Amniotic epithelial cell (primary cell): Measurements from ENCODE around the gene MXRA7.
A peak's percentile ranks its signal among the peaks of the same experiment; 100 is the strongest.
"Not testable (repeated sequence)": the region's sequence is repeated elsewhere in the genome, so short reads cannot be mapped to it uniquely, and the experiment has no call there.

Experiments
- DNase-seq: peaks from one replicate; pipeline ENCODE4 v3.0.0-alpha.2; 2010; ENCODE audit warnings: low read depth

MXRA7 gene, protein sequence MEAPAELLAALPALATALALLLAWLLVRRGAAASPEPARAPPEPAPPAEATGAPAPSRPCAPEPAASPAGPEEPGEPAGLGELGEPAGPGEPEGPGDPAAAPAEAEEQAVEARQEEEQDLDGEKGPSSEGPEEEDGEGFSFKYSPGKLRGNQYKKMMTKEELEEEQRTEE

DNA sequence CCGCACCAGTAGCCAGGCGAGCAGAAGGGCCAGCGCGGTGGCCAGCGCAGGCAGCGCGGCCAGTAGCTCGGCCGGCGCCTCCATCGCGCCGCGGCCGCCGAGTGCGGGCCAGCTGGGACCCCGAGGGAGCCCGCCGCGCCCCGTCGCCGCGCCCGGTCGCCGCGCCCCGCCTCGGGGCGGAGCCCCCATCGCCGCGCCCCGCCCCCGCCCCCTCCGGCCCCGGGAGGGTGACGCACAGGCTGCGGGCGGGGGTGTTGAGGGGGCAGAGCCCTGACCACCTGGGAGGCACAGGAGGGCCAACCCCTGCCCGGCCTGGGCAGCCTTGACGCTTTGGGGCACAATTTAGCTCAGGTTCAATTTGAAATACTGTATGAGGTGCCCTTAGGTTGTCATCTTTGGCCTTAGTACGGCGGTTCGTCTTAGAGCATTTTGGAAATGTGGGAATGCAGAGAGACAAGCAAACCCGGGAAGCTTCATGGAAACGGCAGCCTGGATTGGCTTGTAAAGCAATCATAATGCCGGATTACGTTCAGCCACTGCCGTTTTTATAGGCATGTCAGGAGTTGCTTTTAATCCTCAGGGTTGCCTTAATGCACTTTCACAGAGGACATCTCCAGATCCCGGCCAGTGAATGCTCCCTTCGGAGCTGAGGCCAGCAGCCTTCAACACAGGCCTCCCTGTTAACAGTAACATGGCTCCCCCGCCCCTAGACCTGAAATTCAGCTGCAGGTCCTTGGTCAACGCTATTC, at the start of gene MXRA7:
Gene MXRA7, minus strand, starts transcription at position 103 of the 749 bp plus-strand sequence. Its CDS starts 19 bp downstream, at position 84.
- peak; percentile 50 for DNase-seq

DNA sequence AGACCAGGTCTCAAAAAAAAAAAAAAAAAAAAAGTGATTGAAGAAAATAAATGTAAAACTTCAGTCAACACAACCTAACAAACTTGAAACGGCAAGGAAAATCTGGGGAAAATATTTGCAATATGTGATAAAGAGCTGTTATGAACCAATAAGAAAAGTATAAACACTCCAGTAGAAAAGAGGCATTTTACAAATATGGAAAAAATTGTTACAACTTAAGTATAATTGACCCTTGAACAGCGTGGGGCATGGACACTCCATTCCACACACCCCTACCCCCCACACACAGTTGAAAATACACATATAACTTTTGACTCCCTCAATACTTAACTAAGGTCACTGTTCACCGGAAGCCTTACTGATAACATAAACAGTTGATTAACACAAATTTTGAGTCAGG, 47.8 kb upstream of the MXRA7 start:
- no peak for DNase-seq

DNA sequence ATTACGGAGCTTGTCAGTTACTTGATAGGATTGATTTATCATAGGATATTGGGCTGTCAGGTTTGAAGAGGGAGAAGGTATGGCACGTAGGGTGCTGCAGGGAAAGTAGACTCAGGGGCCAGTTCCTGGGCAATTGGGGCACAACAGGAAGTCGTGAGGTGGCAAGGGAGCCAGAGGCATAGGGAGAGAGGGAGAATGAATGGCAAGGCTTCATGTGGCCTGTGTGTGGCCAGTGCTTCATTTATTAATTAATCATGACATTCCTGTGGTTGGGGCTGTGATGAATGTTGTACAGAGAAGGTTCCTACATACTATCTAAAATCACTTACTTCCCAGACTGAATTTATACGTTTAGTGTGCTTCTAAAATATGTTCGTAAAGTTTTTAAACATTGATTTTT, 46.5 kb upstream of the MXRA7 start:
- no peak for DNase-seq

DNA sequence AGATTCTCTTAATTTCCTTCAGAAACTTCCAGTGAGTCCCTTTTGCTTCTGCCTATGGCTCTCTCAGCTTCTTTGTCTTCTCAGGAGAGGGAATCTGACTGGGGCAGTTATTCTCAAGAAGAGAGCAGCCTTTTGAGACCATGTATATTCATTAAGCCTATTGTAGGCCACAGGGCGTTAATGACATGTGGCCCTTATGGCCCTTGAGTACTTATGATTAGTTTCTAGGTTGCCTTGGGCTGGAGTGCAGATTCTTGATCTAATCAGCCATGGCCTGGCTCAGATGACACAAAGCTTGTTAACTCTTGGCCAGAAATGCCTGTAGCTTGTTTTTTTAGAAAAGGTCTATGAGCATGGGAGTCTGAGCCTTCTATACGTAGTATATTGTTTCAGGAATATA, 44.5 kb upstream of the MXRA7 start:
- no peak for DNase-seq

DNA sequence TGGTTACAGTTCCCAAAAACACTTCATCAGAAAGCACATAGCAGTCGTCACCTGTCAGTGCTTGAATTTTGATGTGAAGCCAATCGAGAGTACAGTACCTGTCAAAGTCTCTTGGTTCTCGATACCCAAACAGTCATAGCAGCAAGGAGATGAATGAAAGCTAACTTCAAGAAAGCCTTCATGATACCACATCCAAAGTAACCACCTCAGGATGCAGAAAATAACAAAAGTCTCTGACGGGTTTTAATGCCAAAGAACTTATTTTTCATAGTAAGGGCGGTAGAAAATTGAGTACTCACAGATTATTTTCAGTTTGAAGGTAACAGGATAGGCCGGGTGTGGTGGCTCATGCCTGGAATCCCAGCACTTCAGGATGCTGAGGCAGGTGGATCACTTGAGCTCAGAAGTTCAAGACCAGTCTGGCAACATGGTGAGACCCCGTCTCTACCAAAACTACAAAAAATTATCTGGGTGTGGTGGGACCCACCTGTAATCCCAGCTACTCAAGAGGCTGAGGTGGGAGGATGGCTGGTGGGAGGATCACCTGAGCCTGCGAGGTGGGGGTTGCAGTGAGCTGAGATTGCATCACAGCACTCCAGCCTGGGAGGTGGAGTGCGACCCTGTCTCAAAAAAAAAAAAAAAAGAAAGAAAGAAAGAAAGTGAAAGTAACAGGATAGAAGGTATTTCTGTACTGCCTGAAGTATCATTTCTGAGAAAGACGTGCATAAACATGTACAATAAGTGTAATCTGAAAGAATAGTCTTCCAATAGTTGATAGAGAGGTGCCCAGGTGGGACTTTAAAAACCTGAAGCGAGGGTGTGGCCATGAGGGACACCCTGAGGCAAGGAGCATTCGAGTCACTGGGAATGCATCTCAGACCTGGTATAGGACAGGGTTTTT, 42.5 kb upstream of the MXRA7 start:
- no peak for DNase-seq

DNA sequence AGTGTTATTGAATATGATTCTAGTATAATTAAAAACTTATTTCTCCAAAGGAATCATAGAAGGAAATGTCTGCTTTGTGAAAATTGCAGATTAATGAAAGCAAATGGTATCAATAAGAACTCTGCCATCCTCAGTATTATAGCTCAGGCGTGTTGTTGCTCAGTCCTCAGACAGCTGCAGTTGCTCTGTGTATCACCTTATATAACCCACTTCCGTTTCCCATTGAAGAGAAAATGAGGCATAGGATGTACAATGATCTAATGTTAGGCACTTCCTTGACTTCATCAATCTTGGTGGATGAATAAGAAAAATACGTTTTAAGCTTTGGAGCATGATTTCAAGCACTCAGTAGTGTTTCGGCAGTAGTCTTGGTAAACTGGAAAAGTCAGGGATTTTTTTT, 41.2 kb upstream of the MXRA7 start:
- no peak for DNase-seq

DNA sequence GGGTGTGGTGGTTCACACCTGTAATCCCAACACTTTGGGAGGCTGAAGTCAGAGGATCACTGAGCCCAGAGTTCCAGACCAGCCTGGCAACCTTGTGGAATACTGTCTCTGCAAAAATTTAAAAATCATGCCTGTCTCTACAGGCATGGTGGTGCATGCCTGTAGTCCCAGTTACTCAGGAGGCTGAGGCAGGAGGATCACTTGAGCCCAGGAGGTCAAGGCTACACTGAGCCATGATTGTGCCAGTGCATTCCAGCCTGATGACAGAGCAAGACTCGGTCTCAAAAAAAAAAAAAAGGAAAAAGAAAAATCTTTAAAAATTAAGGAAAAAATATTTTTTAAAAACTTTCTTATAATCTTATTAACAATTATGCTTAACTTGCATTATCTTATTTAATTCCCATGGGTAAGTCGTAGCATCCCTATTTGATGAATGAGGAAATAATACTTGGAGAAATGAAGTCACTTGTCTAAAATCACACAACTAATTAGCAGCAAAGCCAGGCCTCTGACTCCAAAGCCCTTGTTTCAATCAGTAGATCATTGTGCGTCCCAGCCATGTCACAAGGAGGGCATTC, 40.7 kb upstream of the MXRA7 start:
- DNase-seq = no peak

DNA sequence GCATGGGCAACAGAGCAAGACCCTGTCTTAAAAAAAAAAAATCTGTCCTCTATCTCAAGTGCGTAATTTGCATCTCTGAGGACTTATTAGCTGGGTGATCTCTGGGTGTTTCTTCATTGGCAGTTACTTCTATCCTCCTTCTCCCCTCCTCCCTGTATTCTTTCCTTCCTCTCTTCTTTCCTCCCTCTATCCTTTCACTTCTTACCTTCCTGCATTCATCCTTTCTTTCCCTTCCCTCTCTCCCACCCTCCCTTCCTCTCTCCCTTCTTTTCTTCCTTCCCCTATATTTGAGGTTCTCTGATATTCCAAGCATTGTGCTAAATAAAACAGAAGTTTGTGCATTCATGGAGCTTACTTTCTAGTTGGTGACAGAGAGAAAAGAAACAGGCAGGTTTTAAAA, 37.9 kb upstream of the MXRA7 start:
- no peak for DNase-seq

DNA sequence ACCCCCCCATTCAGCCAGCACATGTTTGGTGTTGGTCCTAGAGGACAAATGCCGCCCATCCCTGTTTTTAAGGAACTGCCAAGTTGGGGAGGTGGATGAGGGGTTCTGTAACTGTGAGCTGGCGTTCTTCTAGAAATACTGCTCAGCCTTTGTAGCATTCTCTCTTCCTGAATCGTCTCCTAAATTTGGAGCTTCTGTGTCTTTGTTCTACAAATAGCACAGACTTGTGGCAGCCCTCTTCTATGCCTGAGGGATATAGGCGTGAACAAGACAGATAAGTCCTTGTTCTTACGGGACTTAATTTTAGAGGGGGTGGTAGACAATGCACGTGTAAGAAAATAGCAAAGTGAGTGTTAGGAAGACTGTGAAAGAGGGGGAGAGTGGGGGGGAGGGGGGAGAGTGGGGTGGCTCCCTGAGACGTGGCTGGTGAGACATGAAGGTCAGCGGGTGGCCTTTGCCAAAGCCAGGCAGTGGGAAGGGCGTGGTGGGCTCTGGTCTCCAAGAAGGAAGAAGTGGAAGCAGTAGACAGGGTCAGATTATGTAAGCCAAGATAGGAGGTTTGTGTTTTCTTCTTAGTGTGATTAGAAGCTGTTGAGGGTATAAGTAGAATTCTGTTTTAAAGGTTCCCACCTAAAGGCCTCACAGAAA, 37.1 kb upstream of the MXRA7 start:
- DNase-seq = no peak

DNA sequence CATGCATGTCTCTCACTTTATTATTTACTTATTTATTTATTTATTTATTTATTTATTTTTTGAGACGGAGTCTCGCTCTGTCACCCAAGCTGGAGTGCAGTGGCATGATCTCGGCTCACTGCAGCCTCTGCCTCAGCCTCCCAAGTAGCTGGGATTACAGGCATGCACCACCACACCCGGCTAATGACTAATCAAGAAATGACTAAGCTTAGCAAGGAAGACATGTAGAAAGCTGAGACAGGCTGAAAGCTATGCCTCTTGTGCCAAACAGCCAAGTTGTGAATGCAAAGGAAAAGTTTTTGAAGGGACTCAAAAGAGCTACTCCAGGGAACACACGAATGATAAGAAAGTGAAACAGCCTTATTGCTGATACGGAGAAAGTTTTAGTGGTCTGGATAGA, 35.0 kb upstream of the MXRA7 start:
- peak; percentile 47 for DNase-seq

DNA sequence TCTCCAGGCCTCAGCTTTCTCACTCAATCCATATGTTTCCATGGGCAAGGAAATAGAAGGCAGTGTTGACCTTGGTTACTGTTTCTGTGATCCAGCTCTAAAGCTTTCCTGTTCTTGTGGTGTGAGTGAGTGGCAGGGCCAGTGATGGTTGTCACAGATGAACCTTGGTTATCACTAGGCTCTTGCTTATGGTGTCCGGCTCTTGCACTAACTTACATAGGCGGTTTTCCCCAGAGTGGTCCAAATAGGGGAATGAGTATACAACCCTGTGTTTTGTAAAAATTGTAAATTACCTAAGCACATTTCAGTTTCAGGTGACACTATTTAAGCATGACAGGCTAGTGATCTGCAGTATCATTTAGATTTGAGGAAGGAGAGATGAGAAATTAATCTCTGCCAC, 34.0 kb upstream of the MXRA7 start:
- no peak for DNase-seq

DNA sequence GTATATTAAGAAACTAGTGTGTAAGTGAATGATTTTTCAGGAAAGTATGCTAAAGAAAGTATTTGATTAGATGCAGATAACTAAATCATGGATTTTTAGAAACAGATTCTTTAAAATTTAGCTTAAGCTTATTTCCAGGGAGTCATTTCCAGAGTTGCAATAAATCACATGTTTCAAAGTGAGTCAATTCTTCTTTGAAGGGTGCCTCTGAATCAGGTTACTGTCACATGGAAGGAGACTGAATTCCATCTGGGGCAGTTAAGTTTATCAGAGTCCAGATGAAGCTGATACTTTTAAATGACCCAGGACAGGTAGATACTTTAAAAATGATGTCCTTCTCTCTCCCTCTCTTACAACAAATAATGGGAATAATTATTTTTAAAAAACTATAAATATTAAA, 32.2 kb upstream of the MXRA7 start:
- DNase-seq = no peak

DNA sequence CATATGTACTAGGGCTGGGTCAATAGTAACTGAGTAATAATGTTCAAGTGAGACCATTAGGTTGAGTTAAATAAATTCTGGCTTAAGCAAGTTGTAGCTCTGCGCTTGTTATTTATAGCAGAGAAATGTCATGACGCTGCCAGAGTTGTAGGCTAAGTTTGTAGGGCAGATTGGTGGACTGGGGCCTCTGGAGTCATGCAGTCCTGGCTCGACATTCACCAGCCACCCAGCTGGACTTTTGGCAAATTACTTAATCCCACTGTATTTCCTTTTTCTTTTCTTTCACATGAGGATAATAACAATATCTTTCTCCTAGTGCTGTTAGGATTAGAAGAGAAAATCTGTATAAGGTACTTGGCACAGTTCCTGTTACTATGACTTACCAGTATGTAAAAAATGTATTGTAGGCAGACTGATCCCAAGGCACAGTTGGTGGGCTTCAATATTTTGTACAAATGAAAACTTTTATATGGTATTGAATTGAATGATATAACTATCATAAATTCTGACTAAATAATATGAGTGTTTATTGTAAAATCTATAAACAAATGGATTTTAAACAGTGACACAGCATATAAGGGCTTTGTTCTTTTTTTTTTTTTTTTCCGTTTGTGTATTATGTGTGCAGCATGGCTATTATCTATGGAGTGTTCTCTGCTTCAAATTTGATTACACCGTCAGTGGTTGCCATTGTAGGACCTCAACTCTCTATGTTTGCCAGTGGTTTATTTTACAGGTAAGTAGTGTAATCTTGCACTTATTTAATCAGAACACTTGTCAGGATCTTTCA, 29.8 kb upstream of the MXRA7 start:
- DNase-seq = peak; percentile 68

DNA sequence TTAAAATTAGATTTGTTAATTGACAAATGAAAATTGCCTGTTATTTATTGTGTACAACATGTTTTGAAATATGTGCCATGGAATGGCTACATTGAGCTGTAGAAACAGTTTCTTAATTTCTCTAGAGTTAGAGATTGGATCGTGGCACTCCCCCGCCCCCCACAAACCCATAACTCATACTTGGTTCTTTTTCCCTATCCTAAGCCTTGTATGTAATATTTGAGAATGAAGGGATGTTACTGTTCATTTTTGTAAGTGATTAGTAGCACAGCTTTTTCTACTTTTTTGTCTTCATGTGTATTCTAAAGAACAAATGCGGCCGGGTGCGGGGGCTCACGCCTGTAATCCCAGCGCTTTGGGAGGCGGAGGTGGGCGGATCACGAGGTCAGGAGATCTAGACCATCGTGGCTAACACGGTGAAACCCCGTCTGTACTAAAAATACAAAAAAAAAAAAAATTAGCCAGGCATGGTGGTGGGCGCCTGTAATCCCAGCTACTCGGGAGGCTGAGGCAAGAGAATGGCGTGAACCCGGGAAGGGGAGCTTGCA, 28.9 kb upstream of the MXRA7 start:
- DNase-seq = not testable (repeated sequence)

DNA sequence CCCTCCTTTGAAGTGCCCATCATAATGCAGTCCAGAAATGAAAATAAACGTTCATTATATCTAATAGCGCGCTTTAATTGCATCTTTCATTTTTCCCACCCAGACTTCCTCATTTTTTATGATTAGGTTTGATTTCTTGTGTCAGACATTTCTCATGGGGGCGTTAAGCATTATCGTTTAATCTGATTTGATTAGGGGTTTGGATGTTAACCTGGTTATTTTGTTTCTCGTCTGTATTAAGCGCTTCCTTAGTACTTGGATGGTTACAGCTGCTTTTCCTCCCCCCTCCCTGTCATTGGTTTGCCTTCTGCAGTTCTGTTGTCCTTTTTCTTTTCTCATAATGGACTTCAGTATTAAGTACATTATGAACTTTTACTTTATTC, 27.7 kb upstream of the MXRA7 start:
- no peak for DNase-seq

DNA sequence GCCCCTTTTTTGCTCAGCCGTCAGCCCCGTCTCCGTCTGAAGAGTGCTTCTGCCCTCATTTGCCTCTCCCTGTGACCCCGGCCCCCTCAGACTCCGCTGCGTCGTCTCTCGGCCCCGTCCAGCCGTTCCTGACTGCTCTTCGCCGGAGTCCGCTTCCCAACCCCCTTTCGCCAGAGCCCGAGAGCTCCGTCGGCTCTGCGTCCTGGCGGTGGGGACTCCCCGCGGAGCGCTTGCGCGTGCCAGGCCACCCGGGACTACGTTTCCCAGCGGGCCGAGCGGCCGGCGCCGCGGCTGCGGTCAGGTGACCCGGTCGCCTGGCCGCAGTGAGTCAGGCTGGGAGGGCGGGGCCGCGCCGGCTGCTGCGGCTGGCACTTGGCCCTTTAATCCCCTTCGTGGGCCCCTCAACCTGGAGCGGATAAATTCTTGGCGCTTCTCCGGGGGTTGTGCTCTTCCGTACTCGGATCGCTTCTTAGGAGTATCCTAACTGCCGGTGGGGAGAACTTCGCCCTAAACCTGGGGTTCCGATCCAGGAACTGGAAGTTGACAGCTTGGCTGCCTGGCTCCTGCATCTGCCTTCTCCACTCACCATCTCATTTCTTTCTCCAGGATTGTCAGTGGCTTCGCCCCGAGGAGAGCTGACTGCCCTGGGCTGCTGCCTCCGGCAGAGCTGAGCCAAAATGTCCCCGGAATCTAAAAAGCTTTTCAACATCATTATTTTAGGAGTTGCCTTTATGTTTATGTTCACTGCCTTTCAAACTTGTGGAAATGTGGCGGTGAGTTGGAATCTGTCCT, 27.1 kb upstream of the MXRA7 start, which contains the start of gene MFSD11:
Gene MFSD11, plus strand, starts transcription at position 444 of the 792 bp plus-strand sequence. Its CDS starts 234 bp downstream, at position 678.
- DNase-seq = peak; percentile 92

DNA sequence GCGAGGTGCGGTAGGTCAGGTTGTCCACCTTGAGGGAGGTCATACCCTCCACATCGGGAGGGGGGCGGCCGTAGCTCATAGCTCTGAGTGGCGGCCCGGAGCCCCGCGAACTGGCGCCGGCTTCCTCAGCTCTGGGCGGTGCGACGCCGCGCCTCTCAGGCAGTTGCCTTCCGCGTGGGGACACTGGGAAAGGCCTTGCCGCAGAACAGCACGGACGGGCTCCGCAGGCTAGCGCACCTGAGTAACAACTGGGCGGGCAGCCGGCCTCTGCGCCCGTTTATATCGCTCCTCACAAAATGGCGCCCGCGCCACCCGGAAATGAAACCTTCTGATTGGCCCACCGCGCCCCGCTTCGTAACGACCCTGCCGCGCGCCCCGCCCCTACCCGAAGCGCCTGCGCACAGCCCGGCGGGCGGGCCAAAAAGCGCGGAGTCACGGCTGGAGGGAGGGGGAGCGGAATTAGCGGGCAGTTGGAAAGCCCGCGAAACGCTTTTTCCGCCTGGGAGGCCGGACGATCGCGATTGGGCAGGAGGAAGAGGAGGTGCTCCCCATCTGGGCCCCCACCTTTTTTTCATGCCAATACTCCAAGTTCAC, 26.4 kb upstream of the MXRA7 start, which contains the start of gene SRSF2:
Gene SRSF2, minus strand, starts transcription at position 250 of the 594 bp plus-strand sequence. Its CDS starts 171 bp downstream, at position 79.
- peak; percentile 97 for DNase-seq

DNA sequence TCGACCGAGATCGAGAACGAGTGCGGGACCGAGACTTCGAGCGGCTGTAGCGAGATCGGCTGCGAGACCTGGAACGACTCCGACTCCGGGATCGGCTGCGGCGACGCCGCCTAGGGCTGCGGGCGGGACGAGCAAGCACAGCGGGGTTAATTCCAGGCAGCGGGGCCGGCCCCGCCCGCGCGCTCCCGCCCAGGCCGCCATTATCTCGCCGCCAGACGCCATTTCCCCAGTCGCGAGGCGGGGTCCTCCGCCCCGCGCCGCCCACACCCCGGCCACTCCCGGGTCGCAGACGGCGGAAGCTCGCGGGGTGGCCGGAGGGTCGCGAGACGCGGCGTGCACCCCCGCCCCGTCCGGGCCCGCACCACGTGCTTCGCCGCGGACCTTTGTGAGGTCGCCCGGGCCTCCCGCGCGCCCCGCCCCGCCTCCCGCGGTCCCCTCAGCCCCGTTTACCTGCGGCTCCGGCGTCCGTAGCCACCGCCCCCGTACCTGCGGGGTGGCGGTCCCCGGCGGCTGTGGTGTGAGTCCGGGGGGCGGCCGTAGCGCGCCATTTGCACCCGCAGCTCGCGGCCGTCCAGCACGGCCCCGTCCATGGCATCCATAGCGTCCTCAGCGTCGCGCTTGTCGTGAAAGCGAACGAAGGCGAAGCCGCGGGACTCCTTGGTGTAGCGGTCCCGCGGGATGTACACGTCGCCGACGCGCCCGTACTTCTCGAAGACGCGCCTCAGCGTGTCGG, 25.8 kb upstream of the MXRA7 start:
- DNase-seq = peak; percentile 66
